HCT116 (cell line): ENCODE data around the gene CDKAL1.

ENCODE experiments used
- CTCF ChIP-seq, 3 experiments: fragments of 200-600 bp in 1 of 3; sonication (generic) in 1 of 3; IDR thresholded peaks in 2 of 3; conservative IDR thresholded peaks in 1 of 3; 2 replicates each; pipeline ENCODE4 v1.5.1; 2012 to 2017; ENCODE audit warnings: low read depth in 2 of 3, low read length in 2 of 3, antibody characterized with exemption in 1 of 3, borderline replicate concordance in 1 of 3, control low read depth in 1 of 3, mild to moderate bottlenecking in 1 of 3, mixed read lengths in 1 of 3, mixed run types in 1 of 3, moderate library complexity in 1 of 3; ENCODE audit not compliant: insufficient read depth in 1 of 3
- EZH2 ChIP-seq: fragments of 200-600 bp; sonication (generic); IDR thresholded peaks from 2 replicates; pipeline ENCODE4 v1.6.1; 2017; ENCODE audit warnings: antibody characterized with exemption, mixed run types
- POLR2A ChIP-seq: IDR thresholded peaks from 2 replicates; pipeline ENCODE4 v1.7.0; 2011; ENCODE audit warnings: borderline replicate concordance; ENCODE audit not compliant: insufficient read depth, insufficient read length; ENCODE audit errors: extremely low read depth
- SP1 ChIP-seq: IDR thresholded peaks from 2 replicates; pipeline ENCODE4 v1.6.1; 2012; ENCODE audit warnings: low read depth

- no peak for TF ChIP-seq POLR2A
- TF ChIP-seq CTCF (IDR thresholded peaks at IDR 0.05 in 2 of 3, conservative IDR thresholded peaks at IDR 0.05 in 1 of 3; ENCODE audit: borderline replicate concordance in 1 of 3, insufficient read depth in 1 of 3, low read depth in 2 of 3, low read length in 2 of 3), result no peak
- TF ChIP-seq SP1, result no peak
- TF ChIP-seq EZH2, result no peak
Measured at GRCh38 chr6:20810727-20811108, 276.5 kb downstream of the CDKAL1 start.
